Endothelial cell of umbilical vein (primary cell): ENCODE data around the gene AMMECR1. TPM values are rescaled to one million over a fixed set of nuclear protein-coding genes. Genes with fewer than 3 reads are reported as not detected.

Experiments
- BruUV-seq: library from RNA; stranded (reverse); fragments of 400-500 nt; replicated peaks from 2 replicates; lab custom pipeline; 2021; lab: Mats Ljungman, UMichigan
- CTCF ChIA-PET: fragments of 300-600, 350-600 bp; sonication (Branson Sonifier 250); formaldehyde crosslinking; loops from one replicate; lab custom pipeline; 2021; ENCODE audit warnings: antibody characterized with exemption, inconsistent platforms; lab: Charles Lee
- POLR2A ChIA-PET: fragments of 300-600, 350-600 bp; sonication (Branson Sonifier 250); formaldehyde crosslinking; loops from one replicate; lab custom pipeline; 2021; ENCODE audit warnings: antibody characterized with exemption, inconsistent platforms; lab: Charles Lee
- DNase-seq: peaks from one replicate; pipeline ENCODE4 v3.0.0-alpha.2; 2011; ENCODE audit warnings: low read depth, low spot score
- FAIRE-seq: peaks from 2 replicates; lab custom pipeline; 2011; peaks lifted over from hg19 to GRCh38; lab: Jason Lieb, UNC
- H2AFZ ChIP-seq: 2 replicates; pipeline ENCODE4 v1.6.0; 2012; ENCODE audit warnings: low read depth, low read length, control low read depth, inconsistent platforms
- H3K27ac ChIP-seq: 2 replicates; pipeline ENCODE4 v1.5.1; 2011; ENCODE audit warnings: low read depth, mild to moderate bottlenecking, control low read depth, low read length, moderate library complexity; ENCODE audit not compliant: insufficient read depth
- H3K27me3 ChIP-seq, 2 experiments: 2 replicates each; pipeline versions ENCODE4 v1.6.0 to v1.6.1; 2011; ENCODE audit warnings: low read length in 2 of 2, mixed read lengths in 1 of 2; ENCODE audit not compliant: control insufficient read depth in 2 of 2, insufficient read depth in 2 of 2
- H3K36me3 ChIP-seq, 2 experiments: 2 replicates in 1 of 2; 3 replicates in 1 of 2; pipeline ENCODE4 v1.5.1; 2011; ENCODE audit warnings: low read length in 2 of 2, mild to moderate bottlenecking in 1 of 2, moderate library complexity in 1 of 2; ENCODE audit not compliant: control insufficient read depth in 2 of 2, insufficient read depth in 2 of 2; ENCODE audit errors: extremely low read depth in 1 of 2
- H3K4me1 ChIP-seq: 3 replicates; pipeline ENCODE4 v1.5.1; 2011; ENCODE audit warnings: mild to moderate bottlenecking, low read length; ENCODE audit not compliant: control insufficient read depth, insufficient read depth; ENCODE audit errors: extremely low read depth
- H3K4me2 ChIP-seq: 2 replicates; pipeline ENCODE4 v1.6.1; 2011; ENCODE audit warnings: low read length, control low read depth, mixed read lengths; ENCODE audit not compliant: insufficient read depth
- H3K4me3 ChIP-seq, 3 experiments: fragments of 200-600 bp in 1 of 3; sonication (generic), shearing (Covaris generic) in 1 of 3; replicated peaks in 1 of 3; 2 replicates each; pipeline ENCODE4 v1.5.1; 2011 to 2016; ENCODE audit warnings: control low read depth in 3 of 3, low read length in 3 of 3, mild to moderate bottlenecking in 2 of 3, inconsistent platforms in 1 of 3, low read depth in 1 of 3, moderate library complexity in 1 of 3; ENCODE audit not compliant: insufficient read depth in 1 of 3
- H3K79me2 ChIP-seq: 2 replicates; pipeline ENCODE4 v1.6.0; 2012; ENCODE audit warnings: low read length, inconsistent platforms; ENCODE audit not compliant: control insufficient read depth, insufficient read depth
- H3K9ac ChIP-seq: replicated peaks from 2 replicates; pipeline ENCODE3; 2011; ENCODE audit warnings: low read length, control low read depth; ENCODE audit not compliant: insufficient read depth; ENCODE audit errors: extremely low read depth
- H3K9me1 ChIP-seq: replicated peaks from 3 replicates; pipeline ENCODE4 v1.6.0; 2011; ENCODE audit warnings: mild to moderate bottlenecking, low read length; ENCODE audit not compliant: control insufficient read depth, insufficient read depth; ENCODE audit errors: extremely low read depth
- H3K9me3 ChIP-seq: replicated peaks from 2 replicates; pipeline ENCODE4 v1.5.1; 2012; ENCODE audit warnings: low read length, inconsistent platforms; ENCODE audit not compliant: control insufficient read depth, insufficient read depth
- H4K20me1 ChIP-seq: replicated peaks from 2 replicates; pipeline ENCODE3; 2011; ENCODE audit warnings: mild to moderate bottlenecking, low read length; ENCODE audit not compliant: control insufficient read depth, insufficient read depth; ENCODE audit errors: extremely low read depth
- EZH2 ChIP-seq: IDR thresholded peaks from 2 replicates; pipeline ENCODE4 v1.6.1; 2012; ENCODE audit warnings: borderline replicate concordance, low read depth, mild to moderate bottlenecking, moderate library complexity, low read length, inconsistent platforms; ENCODE audit not compliant: severe bottlenecking
- FOS ChIP-seq: IDR thresholded peaks from 2 replicates; pipeline ENCODE4 v1.6.1; 2011; ENCODE audit warnings: mild to moderate bottlenecking, low read length, moderate library complexity, borderline replicate concordance; ENCODE audit not compliant: insufficient read depth
- GATA2 ChIP-seq: IDR thresholded peaks from 2 replicates; pipeline ENCODE4 v1.7.0; 2011; ENCODE audit warnings: low read depth, mild to moderate bottlenecking, moderate library complexity, mixed read lengths, low read length; ENCODE audit not compliant: insufficient read length, insufficient read depth
- JUN ChIP-seq: IDR thresholded peaks from 2 replicates; pipeline ENCODE4 v1.6.1; 2011; ENCODE audit warnings: borderline replicate concordance, low read depth; ENCODE audit not compliant: insufficient read length, insufficient read depth
- MYC ChIP-seq: IDR thresholded peaks from one replicate; pipeline ENCODE4 v1.6.1; 2011; ENCODE audit warnings: mild to moderate bottlenecking, low read depth, low read length
- POLR2A ChIP-seq: IDR thresholded peaks from 2 replicates; pipeline ENCODE4 v1.6.1; 2012; ENCODE audit warnings: low read depth, mild to moderate bottlenecking, control low read depth, low read length
- POLR2AphosphoS5 ChIP-seq: IDR thresholded peaks from 2 replicates; pipeline ENCODE4 v1.6.1; 2012; ENCODE audit warnings: low read depth, mild to moderate bottlenecking, control low read depth, low read length, moderate library complexity; ENCODE audit not compliant: insufficient read depth
- dilution Hi-C: fragments of 300-500 bp; cut with MboI; formaldehyde crosslinking; loops from one replicate; pipeline ENCODE4 v1.15.0; 2019; ENCODE audit warnings: low sequenced_read_pairs; ENCODE audit not compliant: extremely low pct_ligation_motif_present
- intact Hi-C: fragments of 100-400 bp; cut with micrococcal nuclease; formaldehyde crosslinking; loops from one replicate; pipeline ENCODE4 v1.10.0; 2022
- polyA plus RNA-seq, 4 experiments: library from polyadenylated mRNA; depleted of rRNA in 3 of 4; stranded (reverse) in 3 of 4; unstranded in 1 of 4; fragments of >200 nt; gene quantifications; 2 replicates each; pipeline versions ENCODE4 v1.2.1 to v1.2.3, GENCODE V29; 2011 to 2012; ENCODE audit warnings: missing spikeins in 1 of 4
- total RNA-seq: library from RNA; stranded (reverse); gene quantifications from 2 replicates; pipeline ENCODE4 v1.2.3, GENCODE V29; 2021
- TF ChIP-seq, protein P1 (sequence below): IDR thresholded peaks from 2 replicates; pipeline ENCODE4 v1.6.1; 2011; ENCODE audit not compliant: insufficient read depth, insufficient read length
- TF ChIP-seq, protein P2 (sequence below), 2 donors: IDR thresholded peaks; 1 replicate in 1 of 2; 2 replicates in 1 of 2; pipeline ENCODE4 v1.5.1; 2011; ENCODE audit warnings: low read length in 2 of 2, mild to moderate bottlenecking in 2 of 2, moderate library complexity in 2 of 2, control low read depth in 1 of 2, inconsistent platforms in 1 of 2, low read depth in 1 of 2; ENCODE audit not compliant: insufficient read depth in 1 of 2; ENCODE audit errors: extremely low read depth in 1 of 2

AMMECR1 gene
- total and polyA plus RNA-seq, 2 donors (not counting 3 experiments of a cell fraction or from before 2014, with no cell fraction given) = 3.6 to 6.9 TPM

DNA sequence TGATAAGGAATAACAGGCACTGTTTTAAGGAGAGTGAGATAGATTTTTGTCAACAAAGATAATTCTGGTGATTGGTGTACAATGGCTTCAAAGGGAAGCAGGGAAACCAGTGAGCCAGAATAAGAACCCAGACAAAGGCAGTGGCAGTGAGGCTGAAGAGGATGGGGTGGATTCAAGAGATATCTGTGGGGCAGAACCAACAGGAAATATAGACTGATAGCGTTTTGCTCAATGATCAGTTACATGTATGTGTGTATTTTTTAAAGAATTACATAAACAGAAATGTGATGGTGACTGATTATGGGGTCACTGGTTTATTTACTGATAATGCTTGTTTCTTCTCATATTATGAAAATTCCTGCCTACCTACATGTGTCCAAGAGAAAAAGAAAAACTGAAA is 66.4 kb downstream of the AMMECR1 start:
- Histone ChIP-seq H3K9me1 (no peaks in the 10 kb centered on the region), H3K27ac (no peak overlapping the region), H3K9me3 (no peaks in the 10 kb centered on the region), H2AFZ (no peak overlapping the region), H3K4me3 (no peak overlapping the region), H3K4me2 (no peak overlapping the region), H3K9ac (no peak overlapping the region), H3K27me3 (no peaks in the 10 kb centered on the region), H3K4me1 (no peaks in the 10 kb centered on the region), H4K20me1 (no peaks in the 10 kb centered on the region), H3K36me3 (no peaks in the 10 kb centered on the region), H3K79me2 (no peaks in the 10 kb centered on the region)
- FAIRE-seq (no peak), DNase-seq (no peak)
- dilution Hi-C loops = no loop called here
- CTCF ChIA-PET = no interaction called here
- POLR2A ChIA-PET = no interaction called here
- TF ChIP-seq, protein P1, sequence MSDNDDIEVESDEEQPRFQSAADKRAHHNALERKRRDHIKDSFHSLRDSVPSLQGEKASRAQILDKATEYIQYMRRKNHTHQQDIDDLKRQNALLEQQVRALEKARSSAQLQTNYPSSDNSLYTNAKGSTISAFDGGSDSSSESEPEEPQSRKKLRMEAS = no peak
- TF ChIP-seq GATA2 = no peak
- BruUV-seq = no TSS peak
- intact Hi-C loops = no loop called here

DNA sequence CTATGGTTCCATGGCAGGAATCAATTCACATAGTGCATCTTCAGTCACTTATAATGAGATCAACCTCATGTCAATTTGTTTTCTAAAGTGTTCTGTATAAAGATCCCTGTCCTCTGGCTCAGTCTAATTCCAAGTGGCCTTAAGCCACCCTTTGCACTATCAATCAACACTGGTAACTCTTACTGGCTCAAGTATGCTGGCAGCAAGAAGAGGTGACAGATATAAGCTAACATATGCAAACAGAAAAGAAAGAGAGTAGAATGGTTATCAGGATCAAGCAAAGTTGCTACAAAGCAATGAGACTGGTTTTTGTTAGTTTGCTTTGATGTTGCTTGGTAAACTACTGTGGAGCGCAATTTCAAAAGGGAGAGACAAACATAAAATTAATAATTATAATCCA is 67.0 kb downstream of the AMMECR1 start:
- Histone ChIP-seq H3K79me2 (no peaks in the 10 kb centered on the region), H3K9me1 (no peaks in the 10 kb centered on the region), H3K9ac (no peak overlapping the region), H3K9me3 (no peaks in the 10 kb centered on the region), H3K4me3 (no peak overlapping the region), H3K27ac (no peak overlapping the region), H4K20me1 (no peaks in the 10 kb centered on the region), H2AFZ (no peak overlapping the region), H3K27me3 (no peaks in the 10 kb centered on the region), H3K4me2 (no peak overlapping the region), H3K36me3 (no peaks in the 10 kb centered on the region), H3K4me1 (no peaks in the 10 kb centered on the region)
- DNase-seq (no peak), FAIRE-seq (no peak)
- POLR2A ChIA-PET = no interaction called here
- intact Hi-C loops = no loop called here
- BruUV-seq = no TSS peak
- CTCF ChIA-PET = no interaction called here
- dilution Hi-C loops = no loop called here
- TF ChIP-seq GATA2 = no peak
- no peak for TF ChIP-seq MYC
- no peak for TF ChIP-seq EZH2
- TF ChIP-seq POLR2A = no peak
- TF ChIP-seq FOS = no peak
- TF ChIP-seq POLR2AphosphoS5 = no peak
- TF ChIP-seq, protein P1 = no peak
- TF ChIP-seq, protein P2, sequence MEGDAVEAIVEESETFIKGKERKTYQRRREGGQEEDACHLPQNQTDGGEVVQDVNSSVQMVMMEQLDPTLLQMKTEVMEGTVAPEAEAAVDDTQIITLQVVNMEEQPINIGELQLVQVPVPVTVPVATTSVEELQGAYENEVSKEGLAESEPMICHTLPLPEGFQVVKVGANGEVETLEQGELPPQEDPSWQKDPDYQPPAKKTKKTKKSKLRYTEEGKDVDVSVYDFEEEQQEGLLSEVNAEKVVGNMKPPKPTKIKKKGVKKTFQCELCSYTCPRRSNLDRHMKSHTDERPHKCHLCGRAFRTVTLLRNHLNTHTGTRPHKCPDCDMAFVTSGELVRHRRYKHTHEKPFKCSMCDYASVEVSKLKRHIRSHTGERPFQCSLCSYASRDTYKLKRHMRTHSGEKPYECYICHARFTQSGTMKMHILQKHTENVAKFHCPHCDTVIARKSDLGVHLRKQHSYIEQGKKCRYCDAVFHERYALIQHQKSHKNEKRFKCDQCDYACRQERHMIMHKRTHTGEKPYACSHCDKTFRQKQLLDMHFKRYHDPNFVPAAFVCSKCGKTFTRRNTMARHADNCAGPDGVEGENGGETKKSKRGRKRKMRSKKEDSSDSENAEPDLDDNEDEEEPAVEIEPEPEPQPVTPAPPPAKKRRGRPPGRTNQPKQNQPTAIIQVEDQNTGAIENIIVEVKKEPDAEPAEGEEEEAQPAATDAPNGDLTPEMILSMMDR (IDR thresholded peaks at IDR 0.05; ENCODE audit: extremely low read depth in 1 of 2, insufficient read depth in 1 of 2, low read depth in 1 of 2, low read length in 2 of 2) = no peak
- no peak for TF ChIP-seq JUN
